ENCODE results near the gene TIMM17A.
A peak's percentile ranks its signal among the peaks of the same experiment; 100 is the strongest.

The TIMM17A gene

GRCh38 chr1:201983380-201983805, 28.1 kb downstream of the TIMM17A start:
- peak overlapping the region; percentile 64 to 96 for H3K27ac ChIP-seq
- H3K4me3 ChIP-seq, result peak overlapping the region; percentile 97
- TF ChIP-seq CTCF (IDR thresholded peaks at IDR 0.05), result no peak
- no peak for DNase-seq (ENCODE audit: low spot score)

GRCh38 chr1:201984446-201984845, 29.1 kb downstream of the TIMM17A start:
- DNase-seq (ENCODE audit: low spot score), result no peak
- H3K4me3 ChIP-seq, result peak overlapping the region; percentile 97
- TF ChIP-seq CTCF (IDR thresholded peaks at IDR 0.05), result no peak
- H3K27ac ChIP-seq, result peak overlapping the region in 1 of 2 donors; percentile 6

GRCh38 chr1:201985355-201985754, 30.1 kb downstream of the TIMM17A start:
- DNase-seq (ENCODE audit: low spot score), result no peak
- H3K4me3 ChIP-seq, result no peak overlapping the region
- no peak overlapping the region for H3K27ac ChIP-seq
- no peak for TF ChIP-seq CTCF (IDR thresholded peaks at IDR 0.05)

- Histone ChIP-seq H3K4me3 (no peak overlapping the region), H3K27ac (no peak overlapping the region)
- DNase-seq (ENCODE audit: low spot score), result no peak
- no peak for TF ChIP-seq CTCF (IDR thresholded peaks at IDR 0.05)
Observed at GRCh38 chr1:201988601-201989000, 33.3 kb downstream of the TIMM17A start.

- TF ChIP-seq CTCF (IDR thresholded peaks at IDR 0.05), result no peak
- Histone ChIP-seq H3K4me3 (no peak overlapping the region), H3K27ac (no peak overlapping the region)
- DNase-seq (ENCODE audit: low spot score), result no peak
Observed at GRCh38 chr1:201989354-201990128, 34.2 kb downstream of the TIMM17A start.

GRCh38 chr1:201990427-201990826, 35.1 kb downstream of the TIMM17A start:
- H3K4me3 ChIP-seq, result no peak overlapping the region
- no peak overlapping the region for H3K27ac ChIP-seq
- no peak for DNase-seq (ENCODE audit: low spot score)
- no peak for TF ChIP-seq CTCF (IDR thresholded peaks at IDR 0.05)

GRCh38 chr1:201999625-202000238, 44.4 kb downstream of the TIMM17A start:
- H3K4me3 ChIP-seq, result no peak overlapping the region
- no peak overlapping the region for H3K27ac ChIP-seq
- peak; percentile 41 for TF ChIP-seq CTCF (IDR thresholded peaks at IDR 0.05)
- no peak for DNase-seq (ENCODE audit: low spot score)
